T-cell (primary cell): ENCODE results near the gene FASN. TPM values are rescaled to one million over a fixed set of nuclear protein-coding genes. Genes with fewer than 3 reads are reported as not detected.

Source experiments
- ATAC-seq, 4 experiments: fragments of 200-7000 bp in 3 of 4; fragments of 150-1000 bp in 1 of 4; cut with Tn5 transposase; replicated peaks in 1 of 4; 1 replicate in 3 of 4; 2 replicates in 1 of 4; pipeline ENCODE4 v1.10.0; 2021; ENCODE audit warnings: moderate library complexity in 3 of 4, mild to moderate bottlenecking in 2 of 4, moderate number of reproducible peaks in 1 of 4
- CTCF ChIA-PET, 2 donors: fragments of 300-600 bp; sonication (Branson Sonifier 250); formaldehyde crosslinking; loops; one replicate each; lab custom pipeline; 2022; ENCODE audit warnings: antibody characterized with exemption in 2 of 2; lab: Charles Lee
- POLR2A ChIA-PET, 2 donors: fragments of 300-600 bp; sonication (Branson Sonifier 250); formaldehyde crosslinking; loops; one replicate each; lab custom pipeline; 2022; ENCODE audit warnings: antibody characterized with exemption in 2 of 2; lab: Charles Lee
- DNase-seq, 35 experiments: peaks; one replicate each; pipeline versions ENCODE4 v3.0.0 to v3.0.0-alpha.2; 2013 to 2023
- H3K27ac ChIP-seq: one replicate; pipeline ENCODE4 v1.5.1; 2013; ENCODE audit warnings: low read length
- H3K27me3 ChIP-seq, 2 experiments: replicated peaks in 1 of 2; 1 replicate in 1 of 2; 2 replicates in 1 of 2; pipeline versions ENCODE4 v1.6.1 to v1.7.0; 2013; ENCODE audit warnings: low read length in 1 of 2, mixed read lengths in 1 of 2; ENCODE audit not compliant: control insufficient read depth in 2 of 2, insufficient read depth in 2 of 2; ENCODE audit errors: extremely low read depth in 1 of 2
- H3K36me3 ChIP-seq, 2 donors: 1 replicate in 1 of 2; 2 replicates in 1 of 2; pipeline versions ENCODE4 v1.6.1 to v1.7.0; 2013; ENCODE audit warnings: low read length in 1 of 2; ENCODE audit not compliant: control insufficient read depth in 2 of 2, insufficient read depth in 1 of 2; ENCODE audit errors: extremely low read depth in 1 of 2
- H3K4me1 ChIP-seq, 2 experiments: 1 replicate in 1 of 2; 2 replicates in 1 of 2; pipeline versions ENCODE4 v1.6.1 to v1.7.0; 2013; ENCODE audit warnings: low read length in 2 of 2, mixed read lengths in 1 of 2; ENCODE audit not compliant: insufficient read depth in 2 of 2, control insufficient read depth in 1 of 2; ENCODE audit errors: extremely low read depth in 1 of 2
- H3K4me3 ChIP-seq, 2 donors: 1 replicate in 1 of 2; 2 replicates in 1 of 2; pipeline versions ENCODE4 v1.5.1 to v1.7.0; 2013; ENCODE audit warnings: mild to moderate bottlenecking in 2 of 2, low read length in 1 of 2, moderate library complexity in 1 of 2; ENCODE audit not compliant: control insufficient read depth in 1 of 2; ENCODE audit errors: extremely low read depth in 1 of 2
- H3K9me3 ChIP-seq: 2 replicates; pipeline ENCODE4 v1.7.0; 2013
- H3K27ac Mint-ChIP-seq, 2 donors: one replicate each; pipeline ENCODE4 v1.8.0; 2020 to 2021; ENCODE audit warnings: mild to moderate bottlenecking in 2 of 2, mixed read lengths in 2 of 2
- H3K27me3 Mint-ChIP-seq, 2 donors: one replicate each; pipeline ENCODE4 v1.8.0; 2021 to 2022; ENCODE audit warnings: mixed read lengths in 2 of 2
- H3K36me3 Mint-ChIP-seq: one replicate; pipeline ENCODE4 v1.8.0; 2021; ENCODE audit warnings: mixed read lengths
- H3K4me1 Mint-ChIP-seq, 3 donors: one replicate each; pipeline ENCODE4 v1.8.0; 2020 to 2022; ENCODE audit warnings: mixed read lengths in 3 of 3, mild to moderate bottlenecking in 1 of 3
- H3K4me3 Mint-ChIP-seq, 3 donors: one replicate each; pipeline ENCODE4 v1.8.0; 2020 to 2022; ENCODE audit warnings: mild to moderate bottlenecking in 3 of 3, mixed read lengths in 3 of 3, moderate library complexity in 3 of 3
- H3K9me3 Mint-ChIP-seq, 3 donors: one replicate each; pipeline ENCODE4 v1.8.0; 2020 to 2022; ENCODE audit warnings: mixed read lengths in 3 of 3
- WGBS: methylation state at CpG from one replicate; pipeline ENCODE4 v1.1.5; 2013; ENCODE audit warnings: missing lambda C conversion rate; ENCODE audit not compliant: insufficient coverage; 5-methylcytosine and 5-hydroxymethylcytosine counted together
- total RNA-seq, 35 experiments: library from RNA in 6 of 35; stranded (reverse) in 6 of 35; fragments of 120-200 nt in 1 of 35; gene quantifications; one replicate each; pipeline versions ENCODE4 v1.2.1 to v1.2.4 and lab custom pipeline; 2013 to 2026

The FASN gene
- total RNA-seq, 5 donors from 2014 or later (not counting 1 experiment from before 2014, with no cell fraction given): 48.2 to 144 (median 52.5) TPM

GRCh38 chr17:82033359-82034085, 64.5 kb downstream of the FASN start:
- no peak for ATAC-seq
- Mint-ChIP-seq H3K27me3 (no peaks in the 10 kb centered on the region), H3K9me3 (no peaks in the 10 kb centered on the region), H3K4me3 (peak overlapping the region in 1 of 3 donors; percentile 55), H3K27ac (no peak overlapping the region), H3K4me1 (peaks cover 21 to 34% (median 33%) of the 10 kb centered on the region in 3 donors), H3K36me3 (peaks cover 6% of the 10 kb centered on the region)
- ChIA-PET CTCF (no interaction called here), POLR2A (interaction anchor here in 1 of 2 donors (0.5 kb wide), 1 partner anchor 111 kb away, joined by 4 read pairs; no protein-coding TSS in a partner anchor)
- Histone ChIP-seq H3K27ac (no peak overlapping the region), H3K9me3 (no peaks in the 10 kb centered on the region), H3K36me3 (peaks cover 0 to 5% of the 10 kb centered on the region in 2 donors), H3K27me3 (peaks cover 0 to 12% of the 10 kb centered on the region in 2 experiments), H3K4me3 (no peak overlapping the region), H3K4me1 (peaks cover 10 to 53% of the 10 kb centered on the region in 2 experiments)
- 95% methylated on average over 19 of the region's 38 CpGs for WGBS
- no peak for DNase-seq

DNA sequence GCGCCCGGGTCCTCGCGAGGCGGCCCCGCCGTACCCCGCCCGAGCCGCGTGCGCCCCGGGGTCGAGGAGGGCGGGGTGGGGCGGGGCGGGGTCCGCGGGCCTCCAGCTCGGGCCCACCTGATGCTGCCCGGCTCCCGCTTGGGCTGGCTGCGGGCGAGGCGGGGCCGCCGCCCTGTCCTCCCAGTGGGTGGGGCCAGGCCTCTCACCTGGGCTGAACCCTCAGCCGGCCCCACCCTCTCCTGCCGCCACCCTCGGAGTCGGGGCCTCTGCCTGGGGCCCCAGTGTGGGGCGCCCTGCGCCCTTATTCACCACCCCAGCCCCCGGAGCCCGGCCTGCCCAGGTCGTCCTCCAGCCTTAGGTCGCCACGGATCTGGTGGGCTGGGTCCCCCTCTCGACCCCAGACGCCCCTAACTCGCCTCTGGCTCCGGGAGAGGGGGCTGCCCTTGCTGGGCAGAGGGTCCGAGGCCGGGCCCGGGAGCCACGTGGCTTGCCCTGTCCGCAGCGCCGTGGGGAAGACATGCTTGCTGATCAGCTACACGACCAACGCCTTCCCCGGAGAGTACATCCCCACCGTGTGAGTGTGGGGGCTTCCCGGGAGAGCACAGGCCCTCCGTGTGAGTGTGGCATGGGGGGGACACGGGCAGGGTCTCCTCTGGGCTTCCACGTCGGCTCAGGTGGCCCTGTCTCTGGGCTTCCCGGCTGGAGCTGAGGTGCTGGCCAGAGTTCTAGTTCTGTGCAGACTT, 66.0 kb downstream of the FASN start:
- DNase-seq (peak in 7 of 35 experiments; percentile 20 to 53 (median 37)), ATAC-seq (peak in 3 of 4 experiments; percentile 24 to 36 (median 29))
- 14% methylated on average over 49 of the region's 59 CpGs for WGBS
- Histone ChIP-seq H3K27ac (no peak overlapping the region), H3K9me3 (no peaks in the 10 kb centered on the region), H3K4me3 (peak overlapping the region in 1 of 2 donors; percentile 17), H3K27me3 (peaks cover 0 to 12% of the 10 kb centered on the region in 2 experiments), H3K4me1 (peaks cover 8 to 47% of the 10 kb centered on the region in 2 experiments), H3K36me3 (peaks cover 4 to 5% of the 10 kb centered on the region in 2 donors)
- H3K27me3 Mint-ChIP-seq: no peaks in the 10 kb centered on the region
- H3K27ac Mint-ChIP-seq: no peak overlapping the region
- peaks cover 6% of the 10 kb centered on the region for H3K36me3 Mint-ChIP-seq
- peak overlapping the region; percentile 34 to 59 (median 55) for H3K4me3 Mint-ChIP-seq
- ChIA-PET CTCF (no interaction called here), POLR2A (no interaction called here)
- peaks cover 14 to 28% (median 27%) of the 10 kb centered on the region in 3 donors for H3K4me1 Mint-ChIP-seq
- no peaks in the 10 kb centered on the region for H3K9me3 Mint-ChIP-seq

DNA sequence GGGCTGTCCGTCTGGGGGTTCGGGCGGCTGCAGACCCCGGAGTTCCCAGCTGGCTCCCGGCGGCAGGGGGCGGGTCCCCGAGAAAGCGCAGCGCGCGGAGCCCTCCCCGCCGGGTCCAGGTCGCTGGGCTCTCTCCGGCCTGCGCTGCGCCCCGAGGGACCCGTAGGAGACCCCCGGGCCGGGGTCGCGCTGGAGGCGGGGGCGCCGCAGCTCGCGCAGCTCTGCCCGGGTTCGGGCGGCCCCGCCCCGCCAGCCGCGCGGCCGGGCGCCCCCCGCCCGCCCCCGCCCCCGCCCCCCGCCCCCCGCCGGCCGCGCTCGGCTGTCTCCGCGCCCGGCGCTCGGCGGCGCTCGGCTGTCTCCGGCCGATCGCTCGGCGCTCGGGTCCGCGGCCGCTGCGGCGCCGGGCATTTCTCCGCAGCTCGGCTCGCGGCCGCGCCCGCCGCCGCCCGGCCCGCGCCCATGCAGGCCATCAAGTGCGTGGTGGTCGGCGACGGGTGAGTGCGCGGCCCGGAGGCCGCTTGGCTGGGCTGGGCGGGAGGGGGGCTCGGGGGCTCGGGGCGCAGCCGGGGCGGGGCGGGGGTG, 66.6 kb downstream of the FASN start, which contains the start of gene RAC3:
Gene RAC3, plus strand, starts transcription at position 376 of the 582 bp plus-strand sequence. Its CDS starts 84 bp downstream, at position 460.
- peaks cover 0 to 12% of the 10 kb centered on the region in 2 experiments for H3K27me3 ChIP-seq
- Mint-ChIP-seq H3K9me3 (no peaks in the 10 kb centered on the region), H3K27ac (no peak within 1 kb of the TSS), H3K36me3 (peaks cover 6% of the 10 kb centered on the region), H3K4me1 (peaks cover 14 to 26% (median 24%) of the 10 kb centered on the region in 3 donors), H3K27me3 (no peaks in the 10 kb centered on the region), H3K4me3 (peak within 1 kb of the TSS; percentile 77 to 87 (median 82))
- DNase-seq (peak in 1 of 35 experiments; percentile 36), ATAC-seq (peak; percentile 3 to 47 (median 20))
- peaks cover 4 to 5% of the 10 kb centered on the region in 2 donors for H3K36me3 ChIP-seq
- under 1% methylated on average over 74 of the region's 96 CpGs for WGBS
- H3K27ac ChIP-seq: no peak within 1 kb of the TSS
- H3K9me3 ChIP-seq: no peaks in the 10 kb centered on the region
- peaks cover 4 to 40% of the 10 kb centered on the region in 2 experiments for H3K4me1 ChIP-seq
- CTCF ChIA-PET: no interaction called here
- peak within 1 kb of the TSS; percentile 55 to 67 for H3K4me3 ChIP-seq
- POLR2A ChIA-PET: no interaction called here

GRCh38 chr17:82030470-82031302, 67.3 kb downstream of the FASN start:
- H3K9me3 Mint-ChIP-seq: no peaks in the 10 kb centered on the region
- H3K27ac Mint-ChIP-seq: no peak overlapping the region
- peak; percentile 75 to 87 (median 82) for ATAC-seq
- H3K4me3 ChIP-seq: peak overlapping the region; percentile 55 to 67
- peaks cover 6% of the 10 kb centered on the region for H3K36me3 Mint-ChIP-seq
- peaks cover 0 to 12% of the 10 kb centered on the region in 2 experiments for H3K27me3 ChIP-seq
- H3K4me1 Mint-ChIP-seq: peaks cover 13 to 23% (median 19%) of the 10 kb centered on the region in 3 donors
- peak overlapping the region; percentile 77 to 87 (median 82) for H3K4me3 Mint-ChIP-seq
- H3K36me3 ChIP-seq: peaks cover 4% of the 10 kb centered on the region in 2 donors
- WGBS: under 1% methylated on average over 94 of the region's 94 CpGs
- H3K27ac ChIP-seq: no peak overlapping the region
- H3K9me3 ChIP-seq: no peaks in the 10 kb centered on the region
- POLR2A ChIA-PET: interaction anchor here in 1 of 2 donors (0.5 kb wide), 1 partner anchor 33 kb away, joined by 3 read pairs; no protein-coding TSS in a partner anchor
- CTCF ChIA-PET: interaction anchor here (0.6 to 1.3 kb wide), 4 partner anchors 100 to 210 kb away, joined by 3 to 9 read pairs (median 4); no protein-coding TSS in a partner anchor
- no peaks in the 10 kb centered on the region for H3K27me3 Mint-ChIP-seq
- peaks cover 2 to 33% of the 10 kb centered on the region in 2 experiments for H3K4me1 ChIP-seq
- peak; percentile 52 to 90 (median 76) for DNase-seq

GRCh38 chr17:82029990-82030469, 68.0 kb downstream of the FASN start:
- 79% methylated on average over 27 of the region's 31 CpGs for WGBS
- H3K4me3 Mint-ChIP-seq: peak overlapping the region in 2 of 3 donors; percentile 54 to 87
- CTCF ChIA-PET: interaction anchor here in 1 of 2 donors (1.3 kb wide), 1 partner anchor 116 kb away, joined by 3 read pairs; no protein-coding TSS in a partner anchor

More at GRCh38 chr17:82029990-82030469, 68.0 kb downstream of the FASN start:
- Mint-ChIP-seq H3K27me3 (no peaks in the 10 kb centered on the region), H3K9me3 (no peaks in the 10 kb centered on the region), H3K36me3 (peaks cover 2% of the 10 kb centered on the region), H3K27ac (no peak overlapping the region), H3K4me1 (peaks cover 7 to 18% (median 12%) of the 10 kb centered on the region in 3 donors)
- Histone ChIP-seq H3K4me1 (peaks cover 2 to 33% of the 10 kb centered on the region in 2 experiments), H3K27ac (no peak overlapping the region), H3K4me3 (no peak overlapping the region), H3K27me3 (peaks cover 0 to 12% of the 10 kb centered on the region in 2 experiments), H3K9me3 (no peaks in the 10 kb centered on the region), H3K36me3 (peaks cover 0 to 7% of the 10 kb centered on the region in 2 donors)
- POLR2A ChIA-PET: no interaction called here
- no peak for DNase-seq
- no peak for ATAC-seq
